Activated CD4-positive, alpha-beta T cell treated with anti-CD3 and anti-CD28 coated beads for 36 hours (primary cell): ENCODE results near the gene SEMA7A. TPM values are rescaled to one million over a fixed set of nuclear protein-coding genes. Genes with fewer than 3 reads are reported as not detected.
"Not testable (repeated sequence)": the region's sequence is repeated elsewhere in the genome, so short reads cannot be mapped to it uniquely, and the experiment has no call there.

ENCODE experiments used
- ATAC-seq: fragments of 200-7000 bp; cut with Tn5 transposase; one replicate; pipeline ENCODE4 v1.10.0; 2021; ENCODE audit warnings: mild to moderate bottlenecking, moderate library complexity
- CTCF ChIA-PET: fragments of 350-600 bp; sonication (Branson Sonifier 250); formaldehyde crosslinking; loops from one replicate; lab custom pipeline; 2021; ENCODE audit warnings: antibody characterized with exemption; lab: Charles Lee
- POLR2A ChIA-PET: fragments of 350-600 bp; sonication (Branson Sonifier 250); formaldehyde crosslinking; loops from one replicate; lab custom pipeline; 2021; ENCODE audit warnings: antibody characterized with exemption, inconsistent platforms; lab: Charles Lee
- DNase-seq: peaks from one replicate; pipeline ENCODE4 v3.0.0-alpha.2; 2020
- H3K27ac Mint-ChIP-seq: one replicate; pipeline ENCODE4 v1.8.0; 2021; ENCODE audit warnings: mixed read lengths
- H3K27me3 Mint-ChIP-seq: one replicate; pipeline ENCODE4 v1.8.0; 2021; ENCODE audit warnings: mixed read lengths
- H3K36me3 Mint-ChIP-seq: one replicate; pipeline ENCODE4 v1.8.0; 2021; ENCODE audit warnings: low read depth, mixed read lengths
- H3K4me1 Mint-ChIP-seq: one replicate; pipeline ENCODE4 v1.8.0; 2021; ENCODE audit warnings: mixed read lengths
- H3K4me3 Mint-ChIP-seq: one replicate; pipeline ENCODE4 v1.8.0; 2021; ENCODE audit warnings: mild to moderate bottlenecking, moderate library complexity, mixed read lengths
- H3K9me3 Mint-ChIP-seq: one replicate; pipeline ENCODE4 v1.8.0; 2021; ENCODE audit warnings: low read depth, mixed read lengths
- intact Hi-C, 2 experiments: fragments of 100-400 bp; cut with DNase I in 1 of 2; cut with micrococcal nuclease in 1 of 2; formaldehyde crosslinking; loops; one replicate each; pipeline versions ENCODE4 v1.14.2 to v1.15.1; 2022 to 2024; cut with DNase I, micrococcal nuclease
- total RNA-seq, 2 experiments: library from RNA; stranded (reverse); gene quantifications; one replicate each; pipeline ENCODE4 v1.2.3, GENCODE V29; 2021

Gene SEMA7A, protein sequence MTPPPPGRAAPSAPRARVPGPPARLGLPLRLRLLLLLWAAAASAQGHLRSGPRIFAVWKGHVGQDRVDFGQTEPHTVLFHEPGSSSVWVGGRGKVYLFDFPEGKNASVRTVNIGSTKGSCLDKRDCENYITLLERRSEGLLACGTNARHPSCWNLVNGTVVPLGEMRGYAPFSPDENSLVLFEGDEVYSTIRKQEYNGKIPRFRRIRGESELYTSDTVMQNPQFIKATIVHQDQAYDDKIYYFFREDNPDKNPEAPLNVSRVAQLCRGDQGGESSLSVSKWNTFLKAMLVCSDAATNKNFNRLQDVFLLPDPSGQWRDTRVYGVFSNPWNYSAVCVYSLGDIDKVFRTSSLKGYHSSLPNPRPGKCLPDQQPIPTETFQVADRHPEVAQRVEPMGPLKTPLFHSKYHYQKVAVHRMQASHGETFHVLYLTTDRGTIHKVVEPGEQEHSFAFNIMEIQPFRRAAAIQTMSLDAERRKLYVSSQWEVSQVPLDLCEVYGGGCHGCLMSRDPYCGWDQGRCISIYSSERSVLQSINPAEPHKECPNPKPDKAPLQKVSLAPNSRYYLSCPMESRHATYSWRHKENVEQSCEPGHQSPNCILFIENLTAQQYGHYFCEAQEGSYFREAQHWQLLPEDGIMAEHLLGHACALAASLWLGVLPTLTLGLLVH
- 10 to 100 TPM; 57.3 to 57.7 TPM for total RNA-seq

DNA sequence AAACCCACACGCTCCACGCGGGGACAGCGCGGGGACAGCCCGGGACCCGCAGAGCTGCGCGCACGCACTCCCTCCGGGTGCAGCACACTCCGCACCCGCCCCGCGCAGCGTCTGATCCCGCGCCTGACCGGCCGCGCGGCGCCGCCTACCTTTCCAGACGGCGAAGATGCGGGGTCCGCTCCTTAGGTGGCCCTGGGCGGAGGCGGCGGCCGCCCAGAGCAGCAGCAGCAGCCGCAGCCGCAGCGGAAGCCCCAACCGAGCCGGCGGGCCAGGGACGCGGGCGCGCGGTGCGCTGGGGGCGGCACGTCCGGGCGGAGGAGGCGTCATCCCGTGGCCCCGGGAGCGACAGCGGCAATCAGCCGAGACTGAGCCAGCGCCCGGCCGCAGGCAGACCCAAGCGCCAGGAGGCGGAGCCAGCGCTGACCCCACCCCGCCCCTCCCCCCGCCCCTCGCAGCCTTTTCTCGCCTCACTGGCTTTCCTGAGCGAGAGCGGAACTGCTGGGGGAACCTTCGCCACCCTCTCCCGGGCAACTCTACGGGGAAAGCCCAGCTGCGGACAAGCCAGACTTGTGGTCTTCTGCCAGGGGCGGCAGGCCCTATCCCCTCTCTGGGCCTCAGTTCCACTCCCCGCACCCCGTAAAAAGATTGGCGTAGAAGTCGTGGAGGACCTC lies at the start of gene SEMA7A:
TSS of gene SEMA7A (minus strand) at position 367 of the 671 bp plus-strand sequence. CDS start at position 327, 40 bp downstream.
- peaks cover 28% of the 10 kb centered on the region for H3K36me3 Mint-ChIP-seq
- H3K27ac Mint-ChIP-seq: peak within 1 kb of the TSS; percentile 56
- intact Hi-C loops: loop anchor here (1.0 to 10.0 kb wide), 9 partner anchors 28 to 182 kb away; partner anchors contain the start of genes ARID3B (in 2 of the 2), UBL7 (in 2 of the 2) and CLK3 (in 1 of the 2)
- peak; percentile 89 for ATAC-seq
- ChIA-PET POLR2A (interaction anchor here (0.6 kb wide), 1 partner anchor 626 kb away, joined by 3 read pairs; no protein-coding TSS in a partner anchor), CTCF (interaction anchor here (1.9 to 11.3 kb wide), 3 partner anchors 30 to 60 kb away, joined by 7 to 176 read pairs (median 137); no protein-coding TSS in a partner anchor)
- DNase-seq: peak; percentile 90
- H3K27me3 Mint-ChIP-seq: no peaks in the 10 kb centered on the region
- H3K4me3 Mint-ChIP-seq: peak within 1 kb of the TSS; percentile 83
- H3K9me3 Mint-ChIP-seq: no peaks in the 10 kb centered on the region
- H3K4me1 Mint-ChIP-seq: peaks cover 59% of the 10 kb centered on the region

DNA sequence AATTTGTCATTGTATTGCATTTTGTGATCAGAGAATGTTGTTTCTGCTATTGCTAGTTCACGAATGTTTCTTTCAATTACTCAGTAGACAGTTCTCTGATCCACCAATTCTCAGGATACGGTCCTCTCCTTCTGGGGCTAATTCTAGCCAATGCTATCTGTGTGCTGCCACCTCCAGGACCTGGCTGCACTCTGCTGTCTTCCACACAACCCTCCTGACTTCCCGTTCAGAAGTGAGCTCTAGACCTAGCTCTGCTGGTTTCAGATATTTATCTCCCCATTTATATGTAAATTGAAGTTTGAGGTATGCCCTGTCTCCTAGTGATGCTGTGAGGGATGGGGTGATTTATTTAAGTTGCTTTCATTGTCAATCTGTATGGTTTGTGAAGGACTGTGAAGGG lies 48.9 kb upstream of the SEMA7A start:
- no peaks in the 10 kb centered on the region for H3K4me1 Mint-ChIP-seq
- peaks cover 13% of the 10 kb centered on the region for H3K36me3 Mint-ChIP-seq
- DNase-seq: no peak
- ChIA-PET POLR2A (no interaction called here), CTCF (no interaction called here)
- intact Hi-C loops: no loop called here
- no peaks in the 10 kb centered on the region for H3K27me3 Mint-ChIP-seq
- no peak overlapping the region for H3K4me3 Mint-ChIP-seq
- no peaks in the 10 kb centered on the region for H3K9me3 Mint-ChIP-seq
- H3K27ac Mint-ChIP-seq: no peak overlapping the region
- ATAC-seq: no peak

DNA sequence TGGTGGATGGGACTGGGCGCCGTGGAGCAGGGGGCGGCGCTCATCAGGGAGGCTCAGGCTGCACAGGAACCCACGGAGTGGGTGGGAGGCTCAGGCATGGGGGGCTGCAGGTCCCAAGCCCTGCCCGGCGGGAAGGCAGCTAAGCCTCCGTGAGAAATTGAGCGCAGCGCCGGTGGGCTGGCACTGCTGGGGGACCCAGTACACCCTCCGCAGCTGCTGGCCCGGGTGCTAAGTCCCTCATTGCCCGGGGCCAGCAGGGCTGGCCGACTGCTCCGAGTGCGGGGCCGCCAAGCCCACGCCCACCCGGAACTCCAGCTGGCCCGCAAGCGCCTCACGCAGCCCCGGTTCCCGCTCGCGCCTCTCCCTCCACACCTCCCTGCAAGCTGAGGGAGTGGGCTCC lies 46.6 kb upstream of the SEMA7A start:
- H3K4me1 Mint-ChIP-seq, POLR2A ChIA-PET, DNase-seq, intact Hi-C loops, H3K27ac Mint-ChIP-seq, H3K27me3 Mint-ChIP-seq, CTCF ChIA-PET, H3K4me3 Mint-ChIP-seq, ATAC-seq, H3K9me3 Mint-ChIP-seq: not testable (repeated sequence)
- peaks cover 16% of the 10 kb centered on the region for H3K36me3 Mint-ChIP-seq

DNA sequence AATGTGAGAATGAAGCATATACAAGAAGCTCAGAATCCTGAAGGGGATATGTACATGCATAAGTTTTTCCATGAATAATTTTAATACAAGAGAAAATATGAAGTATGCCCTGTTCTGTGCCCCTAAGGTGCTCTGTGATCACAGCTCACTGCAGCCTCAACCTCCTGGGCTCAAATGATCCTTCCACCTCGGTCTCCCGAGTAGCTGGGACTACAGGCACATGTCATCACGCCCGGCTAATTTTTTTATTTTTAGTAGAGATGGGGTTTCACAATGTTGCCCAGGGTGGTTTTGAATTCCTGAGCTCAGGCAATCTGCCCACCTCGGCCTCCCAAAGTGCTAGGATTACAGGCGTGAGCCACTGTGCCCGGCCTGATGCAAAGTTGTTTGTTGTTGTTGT lies 37.9 kb upstream of the SEMA7A start:
- H3K27ac Mint-ChIP-seq, DNase-seq, H3K4me3 Mint-ChIP-seq, H3K27me3 Mint-ChIP-seq, POLR2A ChIA-PET, intact Hi-C loops, H3K4me1 Mint-ChIP-seq, ATAC-seq, H3K9me3 Mint-ChIP-seq: not testable (repeated sequence)
- H3K36me3 Mint-ChIP-seq: peaks cover 30% of the 10 kb centered on the region
- CTCF ChIA-PET: interaction anchor here (0.6 to 2.3 kb wide), 4 partner anchors 10 to 512 kb away, joined by 3 to 10 read pairs (median 4); no protein-coding TSS in a partner anchor

DNA sequence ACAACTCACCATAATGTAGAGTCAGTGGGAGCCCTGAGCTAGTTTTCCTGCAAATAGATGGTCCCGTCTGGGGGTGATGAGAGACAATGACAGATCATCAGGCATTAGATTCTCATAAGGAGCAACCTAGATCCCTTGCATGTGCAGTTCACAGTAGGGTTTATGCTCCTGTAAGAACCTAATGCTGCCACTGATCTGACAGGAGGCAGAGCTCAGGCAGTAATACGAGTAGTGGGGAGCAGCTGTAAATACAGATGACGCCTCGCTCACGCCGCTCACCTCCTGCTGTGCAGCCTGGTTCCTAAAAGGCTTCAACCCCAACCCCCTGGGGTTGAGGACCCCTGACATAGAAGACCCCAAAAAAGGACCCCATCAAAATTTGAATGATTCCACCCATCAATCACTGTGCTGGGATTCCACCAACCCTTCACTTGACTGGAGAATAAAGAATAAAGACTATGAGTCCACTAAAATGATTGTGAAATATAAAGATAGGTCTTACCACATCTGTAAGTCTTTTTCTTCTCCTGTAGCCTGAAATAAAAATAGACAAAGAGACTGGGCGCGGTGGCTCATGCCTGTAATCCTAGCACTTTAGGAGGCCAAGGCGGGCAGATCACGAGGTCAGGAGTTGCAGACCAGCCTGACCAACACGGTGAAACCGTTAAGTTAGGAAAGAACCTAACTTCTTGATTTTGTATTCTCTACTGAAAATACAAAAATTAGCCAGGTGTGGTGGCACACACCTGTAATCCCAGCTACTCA lies 37.1 kb upstream of the SEMA7A start:
- H3K27me3 Mint-ChIP-seq: no peaks in the 10 kb centered on the region
- ATAC-seq: no peak
- no peak overlapping the region for H3K4me3 Mint-ChIP-seq
- H3K27ac Mint-ChIP-seq: no peak overlapping the region
- H3K36me3 Mint-ChIP-seq: peaks cover 33% of the 10 kb centered on the region
- ChIA-PET CTCF (interaction anchor here (0.6 to 2.3 kb wide), 5 partner anchors 11 to 512 kb away, joined by 3 to 10 read pairs (median 3); no protein-coding TSS in a partner anchor), POLR2A (no interaction called here)
- H3K4me1 Mint-ChIP-seq: no peaks in the 10 kb centered on the region
- intact Hi-C loops: no loop called here
- no peak for DNase-seq
- H3K9me3 Mint-ChIP-seq: no peaks in the 10 kb centered on the region

DNA sequence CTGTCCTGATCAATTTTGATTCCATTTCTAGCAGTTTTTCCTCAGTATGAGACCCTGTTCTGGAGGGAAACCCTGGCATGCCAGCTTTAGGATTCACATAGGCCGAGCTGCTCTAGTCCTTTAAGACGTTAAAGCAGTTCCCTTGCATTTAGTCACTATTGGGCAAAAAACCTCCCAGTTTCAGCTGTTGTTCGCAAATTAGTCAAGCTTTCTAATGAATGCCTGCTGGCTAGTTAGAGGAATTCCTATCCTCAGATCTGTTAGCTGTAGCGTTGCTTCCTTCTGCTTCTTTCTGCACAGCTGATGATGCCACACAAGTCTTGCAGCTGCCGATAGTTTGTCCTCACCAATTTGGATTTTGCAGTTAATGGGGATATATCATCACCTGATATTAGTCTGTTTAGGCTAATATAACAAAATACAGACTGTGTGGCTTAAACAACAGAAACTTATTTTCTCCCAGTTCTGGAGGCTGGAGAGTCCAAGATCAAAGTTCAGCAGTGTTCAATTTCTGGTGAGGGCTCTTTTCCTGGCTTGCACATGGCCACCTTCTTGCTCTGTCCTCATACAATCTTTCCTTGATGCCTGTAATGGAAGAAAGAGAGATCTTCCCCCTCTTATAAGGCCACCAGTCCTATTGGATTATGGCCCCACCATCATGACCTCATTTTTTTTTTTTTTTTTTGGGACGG lies 34.7 kb upstream of the SEMA7A start:
- ChIA-PET CTCF (interaction anchor here (0.9 to 1.2 kb wide), 2 partner anchors 8 to 29 kb away, joined by 3 to 4 read pairs; no protein-coding TSS in a partner anchor), POLR2A (no interaction called here)
- DNase-seq: no peak
- no peak for ATAC-seq
- no peak overlapping the region for H3K27ac Mint-ChIP-seq
- peaks cover 2% of the 10 kb centered on the region for H3K9me3 Mint-ChIP-seq
- H3K36me3 Mint-ChIP-seq: peaks cover 34% of the 10 kb centered on the region
- H3K27me3 Mint-ChIP-seq: no peaks in the 10 kb centered on the region
- H3K4me3 Mint-ChIP-seq: no peak overlapping the region
- H3K4me1 Mint-ChIP-seq: peaks cover 18% of the 10 kb centered on the region
- intact Hi-C loops: no loop called here

DNA sequence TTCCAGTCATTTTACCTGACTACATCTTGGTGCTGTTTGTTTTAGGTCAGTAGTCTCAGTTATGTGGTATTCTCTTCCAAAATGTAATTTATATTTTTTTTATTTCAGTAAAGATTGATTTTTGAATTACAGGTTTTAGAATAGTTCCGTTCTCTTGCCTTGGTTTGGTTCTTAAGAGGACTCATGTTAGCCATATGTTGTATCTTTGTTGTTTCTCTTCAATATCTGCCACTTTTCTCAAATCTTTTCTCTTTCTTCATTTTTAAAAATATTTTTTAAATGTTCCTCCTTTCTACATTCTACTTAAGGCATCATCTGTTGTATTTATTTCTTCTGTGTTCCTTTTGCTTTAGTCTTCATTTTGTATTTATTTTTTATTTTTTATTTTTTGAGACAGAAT lies 32.8 kb upstream of the SEMA7A start:
- intact Hi-C loops: no loop called here
- POLR2A ChIA-PET: interaction anchor here (0.6 kb wide), 1 partner anchor 54 kb away, joined by 3 read pairs; no protein-coding TSS in a partner anchor
- H3K27ac Mint-ChIP-seq: no peak overlapping the region

DNA sequence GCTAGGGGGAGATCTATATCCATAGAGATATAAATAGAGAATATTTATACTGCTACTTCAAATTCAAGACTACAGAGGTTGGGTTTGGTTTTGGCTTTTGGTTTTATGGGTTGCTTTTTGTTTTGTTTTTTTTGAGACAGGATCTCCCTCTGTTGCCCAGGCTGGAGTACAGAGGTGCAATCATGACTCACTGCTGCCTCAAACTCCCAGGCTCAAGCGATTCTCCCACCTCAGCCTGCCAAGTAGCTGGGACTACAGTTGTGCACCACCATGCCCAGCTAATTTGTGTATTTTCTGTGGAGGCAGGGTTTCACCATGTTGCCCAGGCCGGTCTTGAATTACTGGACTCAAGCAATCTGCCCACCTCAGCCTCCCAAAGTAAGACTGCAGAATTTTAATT lies 31.1 kb upstream of the SEMA7A start:
- no peak overlapping the region for H3K4me3 Mint-ChIP-seq
- no peak overlapping the region for H3K27ac Mint-ChIP-seq
- intact Hi-C loops: loop anchor here in 1 of 2 experiments (5.0 kb wide), 2 partner anchors 322 to 498 kb away; no protein-coding TSS in a partner anchor
- H3K36me3 Mint-ChIP-seq: peaks cover 26% of the 10 kb centered on the region
- peaks cover 41% of the 10 kb centered on the region for H3K4me1 Mint-ChIP-seq
- POLR2A ChIA-PET: no interaction called here
- CTCF ChIA-PET: interaction anchor here (0.6 to 0.7 kb wide), 3 partner anchors 28 to 322 kb away, joined by 3 read pairs; no protein-coding TSS in a partner anchor
- peaks cover 2% of the 10 kb centered on the region for H3K9me3 Mint-ChIP-seq
- no peaks in the 10 kb centered on the region for H3K27me3 Mint-ChIP-seq
- ATAC-seq: no peak
- DNase-seq: no peak

More for the DNA sequence above, 32.8 kb upstream of the SEMA7A start:
- ATAC-seq: no peak
- peaks cover 29% of the 10 kb centered on the region for H3K36me3 Mint-ChIP-seq
- no peaks in the 10 kb centered on the region for H3K27me3 Mint-ChIP-seq
- peaks cover 35% of the 10 kb centered on the region for H3K4me1 Mint-ChIP-seq
- CTCF ChIA-PET: no interaction called here
- H3K9me3 Mint-ChIP-seq: peaks cover 2% of the 10 kb centered on the region
- DNase-seq: no peak
- no peak overlapping the region for H3K4me3 Mint-ChIP-seq

DNA sequence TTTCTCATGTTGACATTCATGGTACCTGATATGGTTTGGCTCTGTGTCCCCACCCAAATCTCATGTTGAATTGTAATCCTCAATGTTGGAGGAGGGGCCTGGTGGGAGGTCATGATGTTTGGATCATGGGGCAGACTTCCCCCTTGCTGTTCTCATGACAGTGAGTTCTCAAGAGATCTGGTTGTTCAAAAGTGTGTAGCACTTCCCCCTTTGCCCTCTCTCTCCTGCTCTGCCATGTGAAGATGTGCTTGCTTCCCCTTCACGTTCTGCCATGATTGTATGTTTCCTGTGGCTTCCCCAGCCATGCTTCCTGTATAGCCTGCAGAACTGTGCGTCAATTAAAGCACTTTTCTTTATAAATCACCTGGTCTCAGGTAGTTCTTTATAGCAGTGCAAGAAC lies 30.5 kb upstream of the SEMA7A start:
- intact Hi-C loops: loop anchor here in 1 of 2 experiments (5.0 kb wide), 2 partner anchors 323 to 497 kb away; no protein-coding TSS in a partner anchor
- peaks cover 26% of the 10 kb centered on the region for H3K36me3 Mint-ChIP-seq

DNA sequence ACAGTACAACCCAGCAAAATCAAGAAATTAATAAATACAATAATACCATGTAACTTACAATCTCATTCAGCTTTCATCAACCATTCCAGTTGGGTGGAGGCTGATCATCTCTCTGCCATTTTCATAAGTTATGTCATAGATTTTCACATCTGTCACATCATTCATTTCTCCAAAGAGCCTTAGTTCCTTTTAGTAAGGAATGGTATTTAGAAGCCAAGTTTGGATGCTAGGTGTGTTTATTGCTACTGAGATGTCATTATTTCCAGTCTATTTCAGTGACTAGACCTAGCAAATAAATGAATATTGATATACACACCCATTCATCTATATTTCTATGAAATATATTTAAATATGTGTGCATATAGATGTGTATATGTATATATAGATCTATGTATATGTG lies 29.9 kb upstream of the SEMA7A start:
- intact Hi-C loops: loop anchor here in 1 of 2 experiments (5.0 kb wide), 2 partner anchors 324 to 496 kb away; no protein-coding TSS in a partner anchor
- CTCF ChIA-PET: interaction anchor here (1.0 kb wide), 1 partner anchor 182 kb away, joined by 5 read pairs; no protein-coding TSS in a partner anchor

More for the DNA sequence above, 30.5 kb upstream of the SEMA7A start:
- ChIA-PET CTCF (interaction anchor here (0.6 to 0.7 kb wide), 2 partner anchors 29 to 82 kb away, joined by 3 read pairs; no protein-coding TSS in a partner anchor), POLR2A (no interaction called here)
- peak overlapping the region; percentile 10 for H3K4me3 Mint-ChIP-seq
- ATAC-seq (no peak), DNase-seq (no peak)
- H3K4me1 Mint-ChIP-seq: peaks cover 41% of the 10 kb centered on the region
- peaks cover 2% of the 10 kb centered on the region for H3K9me3 Mint-ChIP-seq
- no peak overlapping the region for H3K27ac Mint-ChIP-seq
- no peaks in the 10 kb centered on the region for H3K27me3 Mint-ChIP-seq

More for the DNA sequence above, 29.9 kb upstream of the SEMA7A start:
- no peaks in the 10 kb centered on the region for H3K27me3 Mint-ChIP-seq
- H3K36me3 Mint-ChIP-seq: peaks cover 21% of the 10 kb centered on the region
- peaks cover 2% of the 10 kb centered on the region for H3K9me3 Mint-ChIP-seq
- peak overlapping the region; percentile 8 for H3K4me3 Mint-ChIP-seq
- POLR2A ChIA-PET: no interaction called here
- DNase-seq: no peak
- H3K4me1 Mint-ChIP-seq: peaks cover 46% of the 10 kb centered on the region
- no peak for ATAC-seq
- no peak overlapping the region for H3K27ac Mint-ChIP-seq
